Measurements from ENCODE around the gene FBXO10. TPM values are rescaled to one million over a fixed set of nuclear protein-coding genes. Genes with fewer than 3 reads are reported as not detected.

The FBXO10 gene
- total and polyA plus RNA-seq, 10 of the 15 experiments (the other 5 are each of a cell fraction or from before 2014, with no cell fraction given), result 1.6 to 17.2 (median 9.6) TPM

GRCh38 chr9:37465249-37466036, 110.7 kb downstream of the FBXO10 start, which contains the start of gene ZBTB5 (continued):
- peak; percentile 94 for TF ChIP-seq MXI1 (IDR thresholded peaks at IDR 0.05; ENCODE audit: low read depth, low read length)
- TF ChIP-seq SREBF2 (IDR thresholded peaks at IDR 0.05; ENCODE audit: low read length), result peak; percentile 79
- TF ChIP-seq MAX (IDR thresholded peaks at IDR 0.05; ENCODE audit: low read depth, low read length), result peak; percentile 87
- no peak for TF ChIP-seq KLF5 (IDR thresholded peaks at IDR 0.05; ENCODE audit: partially characterized antibody)
- TF ChIP-seq CREB1 (IDR thresholded peaks at IDR 0.05; ENCODE audit: low read depth), result peak; percentile 89
- no peak for TF ChIP-seq SUZ12 (IDR thresholded peaks at IDR 0.05; ENCODE audit: unreplicated experiment)
- TF ChIP-seq TAF1 (IDR thresholded peaks at IDR 0.05; ENCODE audit: borderline replicate concordance, low read depth, low read length), result 0 out of 2 replicates have a peak, but pooled peaks have one; percentile 40
- no peak for TF ChIP-seq RB1 (IDR thresholded peaks at IDR 0.05; ENCODE audit: borderline replicate concordance)
- 0 out of 2 replicates have a peak, but pooled peaks have one; percentile 26 for TF ChIP-seq SREBF1 (IDR thresholded peaks at IDR 0.05; ENCODE audit: low read length)
- peak; percentile 9; the same call in 1 of the 2 replicates for TF ChIP-seq EED (IDR thresholded peaks at IDR 0.05; ENCODE audit: low read depth)
- peak; percentile 93 for TF ChIP-seq RUNX3 (IDR thresholded peaks at IDR 0.05; ENCODE audit: low read length)
- TF ChIP-seq MLLT1 (IDR thresholded peaks at IDR 0.05), result 0 out of 2 replicates have a peak, but pooled peaks have one; percentile 75
- TF ChIP-seq RAD51 (IDR thresholded peaks at IDR 0.05), result peak; percentile 76
- TF ChIP-seq IKZF1 (conservative IDR thresholded peaks at IDR 0.05), result no peak; the same call in 1 of the 2 replicates
- TF ChIP-seq SKIL (IDR thresholded peaks at IDR 0.05; ENCODE audit: low read depth, poor library complexity, severe bottlenecking), result peak; percentile 86
- peak; percentile 87 for TF ChIP-seq ZBTB40 (IDR thresholded peaks at IDR 0.05; ENCODE audit: borderline replicate concordance)
- TF ChIP-seq E4F1 (IDR thresholded peaks at IDR 0.05; ENCODE audit: borderline replicate concordance, partially characterized antibody), result peak; percentile 29
- TF ChIP-seq SIN3A (IDR thresholded peaks at IDR 0.05; ENCODE audit: low read depth, low read length), result peak; percentile 59; the same call in 1 of the 2 replicates
